Right lobe of liver (tissue), 6 donors: ENCODE results near the gene GPR155. TPM values are rescaled to one million over a fixed set of nuclear protein-coding genes. Genes with fewer than 3 reads are reported as not detected.
A peak's percentile ranks its signal among the peaks of the same experiment; 100 is the strongest.
"Not testable (repeated sequence)": the region's sequence is repeated elsewhere in the genome, so short reads cannot be mapped to it uniquely, and the experiment has no call there.

Experiments used
- ATAC-seq, 4 donors: fragments of 200-7000 bp; cut with Tn5 transposase; one replicate each; pipeline ENCODE4 v1.9.1; 2020; ENCODE audit warnings: mild to moderate bottlenecking in 4 of 4, moderate library complexity in 4 of 4
- DNase-seq, 3 donors: peaks; one replicate each; pipeline ENCODE4 v3.0.0-alpha.2; 2020
- H3K27ac ChIP-seq, 3 donors: fragments of 200-600 bp; one replicate each; pipeline ENCODE4 v1.8.0; 2022
- H3K27me3 ChIP-seq, 2 donors: fragments of 200-600 bp; one replicate each; pipeline ENCODE4 v1.8.0; 2022
- H3K36me3 ChIP-seq, 4 donors: fragments of 200-600 bp; sonication (generic) in 1 of 4; one replicate each; pipeline versions ENCODE4 v1.5.1 to v1.8.0; 2017 to 2022; ENCODE audit warnings: control low read depth in 1 of 4
- H3K4me1 ChIP-seq, 4 donors: fragments of 200-600 bp; sonication (generic) in 1 of 4; one replicate each; pipeline versions ENCODE4 v1.5.1 to v1.8.0; 2017 to 2022; ENCODE audit warnings: control low read depth in 1 of 4
- H3K4me3 ChIP-seq, 3 donors: fragments of 200-600 bp; one replicate each; pipeline ENCODE4 v1.8.0; 2022
- H3K9me3 ChIP-seq, 4 donors: fragments of 200-600 bp; sonication (generic) in 1 of 4; one replicate each; pipeline versions ENCODE4 v1.5.1 to v1.8.0; 2017 to 2022; ENCODE audit warnings: control low read depth in 1 of 4
- CTCF ChIP-seq, 4 donors: fragments of 200-600 bp in 3 of 4; fragments of 450-650 bp in 1 of 4; IDR thresholded peaks; one replicate each; pipeline versions ENCODE4 v1.5.1 to v1.8.0; 2016 to 2022; ENCODE audit warnings: antibody characterized with exemption in 4 of 4, mild to moderate bottlenecking in 2 of 4
- POLR2A ChIP-seq: fragments of 450-650 bp; IDR thresholded peaks from one replicate; pipeline ENCODE4 v1.6.1; 2017; ENCODE audit warnings: antibody characterized with exemption, mild to moderate bottlenecking
- WGBS: methylation state at CpG from one replicate; pipeline ENCODE4 v1.1.6; 2018; ENCODE audit warnings: low coverage, low lambda C conversion rate; ENCODE audit not compliant: insufficient coverage; ENCODE audit errors: missing lambda C conversion rate; 5-methylcytosine and 5-hydroxymethylcytosine counted together
- intact Hi-C, 2 donors: fragments of 100-400 bp; cut with DNase I; formaldehyde crosslinking; loops; one replicate each; pipeline versions ENCODE4 v1.11.2 to v1.14.1; 2022
- total RNA-seq, 6 experiments: library from RNA; depleted of rRNA in 2 of 6; stranded (reverse); fragments of >200 nt in 2 of 6; fragmentation: NEBNext Ultra II Directional in 3 of 6; extraction: Animal tissue kit (Norgen Biotek cat#: 25700) in 3 of 6; gene quantifications; one replicate each; pipeline versions ENCODE4 v1.1.0 to v1.2.4, GENCODE V29; 2016 to 2023
- donor health status: DM: no; HTN: yes; CAD: no.
- donor health status: DM: no; HTN: no; CAD: no.
- donor health status: DM: no; HTN: no; CAD: no.
- donor health status: DM: no; HTN: yes; CAD: no.
- donor health status: DM: no; HTN: yes; CAD: no.

Gene GPR155
- total RNA-seq, 6 experiments from 2014 or later = 6.5 to 11.3 (median 7.7) TPM

- no peak for ATAC-seq
- WGBS = 100% methylated on average over 1 of the region's 1 CpG
- intact Hi-C loops = no loop called here
Measured at GRCh38 chr2:174431902-174432301, 54.9 kb downstream of the GPR155 start.

GRCh38 chr2:174430066-174430465 lies 56.8 kb downstream of the GPR155 start:
- Histone ChIP-seq H3K4me1 (peaks cover 0 to 10% (median 6%) of the 10 kb centered on the region in 4 donors), H3K27me3 (no peaks in the 10 kb centered on the region), H3K4me3 (no peak overlapping the region), H3K36me3 (no peaks in the 10 kb centered on the region), H3K27ac (no peak overlapping the region), H3K9me3 (no peaks in the 10 kb centered on the region)
- DNase-seq (no peak), ATAC-seq (no peak)
- intact Hi-C loops = no loop called here
- 100% methylated on average over 2 of the region's 2 CpGs for WGBS
- TF ChIP-seq POLR2A = no peak
- TF ChIP-seq CTCF (IDR thresholded peaks at IDR 0.05) = no peak

More at GRCh38 chr2:174431902-174432301, 54.9 kb downstream of the GPR155 start:
- peaks cover 0 to 10% (median 6%) of the 10 kb centered on the region in 4 donors for H3K4me1 ChIP-seq
- no peak overlapping the region for H3K27ac ChIP-seq
- DNase-seq = no peak
- no peak for TF ChIP-seq CTCF (IDR thresholded peaks at IDR 0.05)
- no peak for TF ChIP-seq POLR2A
- no peaks in the 10 kb centered on the region for H3K9me3 ChIP-seq
- H3K4me3 ChIP-seq = no peak overlapping the region
- H3K36me3 ChIP-seq = no peaks in the 10 kb centered on the region
- H3K27me3 ChIP-seq = no peaks in the 10 kb centered on the region

- no peaks in the 10 kb centered on the region for H3K9me3 ChIP-seq
- no peaks in the 10 kb centered on the region for H3K27me3 ChIP-seq
- H3K27ac ChIP-seq = no peak overlapping the region
- DNase-seq = no peak
- TF ChIP-seq CTCF (IDR thresholded peaks at IDR 0.05) = no peak
- no peak for TF ChIP-seq POLR2A
- H3K4me1 ChIP-seq = peaks cover 0 to 10% (median 6%) of the 10 kb centered on the region in 4 donors
- WGBS = 100% methylated on average over 1 of the region's 1 CpG
- H3K4me3 ChIP-seq = no peak overlapping the region
- peak in 1 of 4 donors; percentile 35 for ATAC-seq
- no peaks in the 10 kb centered on the region for H3K36me3 ChIP-seq
- intact Hi-C loops = no loop called here
Measured at GRCh38 chr2:174428214-174428613, 58.6 kb downstream of the GPR155 start.

- ATAC-seq (no peak), DNase-seq (no peak)
- no peaks in the 10 kb centered on the region for H3K9me3 ChIP-seq
- no peaks in the 10 kb centered on the region for H3K4me1 ChIP-seq
- TF ChIP-seq CTCF (IDR thresholded peaks at IDR 0.05) = no peak
- TF ChIP-seq POLR2A = no peak
- intact Hi-C loops = no loop called here
- H3K27me3 ChIP-seq = no peaks in the 10 kb centered on the region
- no peak overlapping the region for H3K4me3 ChIP-seq
- no peak overlapping the region for H3K27ac ChIP-seq
- H3K36me3 ChIP-seq = no peaks in the 10 kb centered on the region
Measured at GRCh38 chr2:174412256-174412655, 74.6 kb downstream of the GPR155 start.

GRCh38 chr2:174410039-174410438 lies 76.8 kb downstream of the GPR155 start:
- H3K9me3 ChIP-seq, intact Hi-C loops, ATAC-seq, H3K27ac ChIP-seq, H3K27me3 ChIP-seq, H3K36me3 ChIP-seq, H3K4me1 ChIP-seq, DNase-seq: not testable (repeated sequence)
- H3K4me3 ChIP-seq = peak overlapping the region in 1 of 3 donors; percentile 38
- WGBS = 74% methylated on average over 10 of the region's 31 CpGs
